Astrocyte (in vitro differentiated cells and primary cell): ENCODE results near the gene PHF21B. TPM values are rescaled to one million over a fixed set of nuclear protein-coding genes. Genes with fewer than 3 reads are reported as not detected.

Experiments
- DNase-seq: peaks from one replicate; pipeline ENCODE4 v3.0.0-alpha.2; 2010; ENCODE audit warnings: low read depth
- FAIRE-seq: peaks from 2 replicates; lab custom pipeline; 2011; peaks lifted over from hg19 to GRCh38; lab: Jason Lieb, UNC
- H2AFZ ChIP-seq: 2 replicates; pipeline ENCODE4 v1.6.0; 2012; ENCODE audit warnings: low read depth, low read length, inconsistent platforms
- H3K27ac ChIP-seq: 2 replicates; pipeline ENCODE4 v1.5.1; 2011; ENCODE audit warnings: low read depth, low read length, inconsistent platforms
- H3K27me3 ChIP-seq: 2 replicates; pipeline ENCODE4 v1.6.0; 2011; ENCODE audit warnings: low read length, inconsistent platforms; ENCODE audit not compliant: insufficient read depth
- H3K36me3 ChIP-seq: 2 replicates; pipeline ENCODE4 v1.5.1; 2011; ENCODE audit warnings: low read length, inconsistent platforms; ENCODE audit not compliant: insufficient read depth
- H3K4me1 ChIP-seq: 2 replicates; pipeline ENCODE4 v1.5.1; 2011; ENCODE audit warnings: low read length, inconsistent platforms; ENCODE audit not compliant: insufficient read depth
- H3K4me2 ChIP-seq: 2 replicates; pipeline ENCODE4 v1.6.0; 2012; ENCODE audit warnings: low read length, inconsistent platforms
- H3K4me3 ChIP-seq: 2 replicates; pipeline ENCODE4 v1.5.1; 2011; ENCODE audit warnings: low read depth, mild to moderate bottlenecking, low read length, inconsistent platforms; ENCODE audit not compliant: insufficient read depth
- H3K79me2 ChIP-seq: 2 replicates; pipeline ENCODE4 v1.6.0; 2012; ENCODE audit warnings: mild to moderate bottlenecking, low read length, inconsistent platforms; ENCODE audit not compliant: insufficient read depth
- H3K9ac ChIP-seq: 2 replicates; pipeline ENCODE4 v1.6.0; 2012; ENCODE audit warnings: mild to moderate bottlenecking, low read length, inconsistent platforms
- H3K9me3 ChIP-seq: 2 replicates; pipeline ENCODE4 v1.5.1; 2012; ENCODE audit warnings: low read depth, mild to moderate bottlenecking, low read length, inconsistent platforms; ENCODE audit not compliant: insufficient read depth
- H4K20me1 ChIP-seq: 2 replicates; pipeline ENCODE4 v1.6.0; 2012; ENCODE audit warnings: low read length, inconsistent platforms; ENCODE audit not compliant: insufficient read depth
- H3K27ac Mint-ChIP-seq: one replicate; pipeline ENCODE4 v1.8.0; 2021; ENCODE audit warnings: mild to moderate bottlenecking, mixed read lengths; ENCODE audit not compliant: unreplicated experiment
- H3K27me3 Mint-ChIP-seq: one replicate; pipeline ENCODE4 v1.8.0; 2021; ENCODE audit warnings: low read depth, mixed read lengths; ENCODE audit not compliant: unreplicated experiment
- H3K36me3 Mint-ChIP-seq: one replicate; pipeline ENCODE4 v1.8.0; 2021; ENCODE audit warnings: low read depth, mixed read lengths; ENCODE audit not compliant: unreplicated experiment
- H3K4me1 Mint-ChIP-seq: one replicate; pipeline ENCODE4 v1.8.0; 2021; ENCODE audit warnings: low read depth, mixed read lengths; ENCODE audit not compliant: unreplicated experiment
- H3K4me3 Mint-ChIP-seq: one replicate; pipeline ENCODE4 v1.8.0; 2021; ENCODE audit warnings: mild to moderate bottlenecking, moderate library complexity, mixed read lengths; ENCODE audit not compliant: unreplicated experiment
- H3K9me3 Mint-ChIP-seq: one replicate; pipeline ENCODE4 v1.8.0; 2021; ENCODE audit warnings: mild to moderate bottlenecking, mixed read lengths; ENCODE audit not compliant: unreplicated experiment
- CTCF ChIP-seq: IDR thresholded peaks from 2 replicates; pipeline ENCODE4 v1.5.1; 2011; ENCODE audit warnings: low read depth, mild to moderate bottlenecking, inconsistent platforms, low read length, moderate library complexity; ENCODE audit not compliant: insufficient read depth
- EZH2 ChIP-seq: IDR thresholded peaks from 2 replicates; pipeline ENCODE4 v1.6.1; 2012; ENCODE audit warnings: mild to moderate bottlenecking, low read length, inconsistent platforms; ENCODE audit not compliant: insufficient read depth
- total RNA-seq: library from RNA; stranded (reverse); gene quantifications from 2 replicates; pipeline ENCODE4 v1.2.1, GENCODE V29; 2021

Gene PHF21B
- total RNA-seq, 1 donor from 2014 or later = 6.3 TPM

DNA sequence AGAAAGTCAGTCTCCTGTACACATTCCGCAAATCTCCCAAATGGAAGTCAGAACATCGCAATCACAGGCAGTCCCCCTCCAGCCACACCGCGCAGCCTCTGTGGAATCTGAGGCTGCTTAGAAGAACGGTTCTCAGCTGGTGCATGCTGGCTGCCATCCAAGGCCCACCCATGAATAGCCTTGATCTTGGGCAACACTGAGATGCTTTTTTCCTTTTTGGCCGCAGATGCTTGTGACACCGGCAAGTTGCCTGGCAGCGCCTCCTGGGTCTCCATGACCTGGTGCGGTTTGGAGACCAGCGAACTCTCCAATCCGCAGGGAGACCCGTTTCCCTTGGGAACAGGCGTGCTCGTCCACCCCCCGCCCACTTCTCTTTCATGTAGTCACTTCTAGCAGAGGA lies 26.3 kb upstream of the PHF21B start:
- Histone ChIP-seq H4K20me1 (no peaks in the 10 kb centered on the region), H3K79me2 (no peaks in the 10 kb centered on the region), H3K36me3 (no peaks in the 10 kb centered on the region), H3K4me1 (no peaks in the 10 kb centered on the region), H3K9me3 (no peaks in the 10 kb centered on the region), H3K9ac (no peak overlapping the region), H3K27ac (no peak overlapping the region), H3K4me2 (peak overlapping the region; percentile 7), H3K27me3 (peaks cover 24% of the 10 kb centered on the region), H2AFZ (no peak overlapping the region), H3K4me3 (no peak overlapping the region)
- no peaks in the 10 kb centered on the region for H3K36me3 Mint-ChIP-seq
- no peak overlapping the region for H3K4me3 Mint-ChIP-seq
- DNase-seq (peak; percentile 46), FAIRE-seq (no peak)
- no peaks in the 10 kb centered on the region for H3K4me1 Mint-ChIP-seq
- H3K9me3 Mint-ChIP-seq = peaks cover 8% of the 10 kb centered on the region
- H3K27me3 Mint-ChIP-seq = peaks cover 66% of the 10 kb centered on the region
- TF ChIP-seq CTCF (no peak), EZH2 (no peak)
- no peak overlapping the region for H3K27ac Mint-ChIP-seq

- no peak for TF ChIP-seq EZH2
- TF ChIP-seq CTCF = no peak
- Mint-ChIP-seq H3K9me3 (peaks cover 8% of the 10 kb centered on the region), H3K36me3 (no peaks in the 10 kb centered on the region), H3K4me1 (no peaks in the 10 kb centered on the region), H3K27me3 (peaks cover 69% of the 10 kb centered on the region), H3K27ac (no peak overlapping the region), H3K4me3 (no peak overlapping the region)
- H3K4me2 ChIP-seq = no peak overlapping the region
- no peak overlapping the region for H2AFZ ChIP-seq
- no peak overlapping the region for H3K4me3 ChIP-seq
- no peaks in the 10 kb centered on the region for H3K9me3 ChIP-seq
- H3K79me2 ChIP-seq = no peaks in the 10 kb centered on the region
- H3K27ac ChIP-seq = no peak overlapping the region
- no peak for FAIRE-seq
- no peak for DNase-seq
- H3K9ac ChIP-seq = no peak overlapping the region
- H3K27me3 ChIP-seq = peaks cover 29% of the 10 kb centered on the region
- no peaks in the 10 kb centered on the region for H4K20me1 ChIP-seq
- H3K36me3 ChIP-seq = no peaks in the 10 kb centered on the region
- H3K4me1 ChIP-seq = no peaks in the 10 kb centered on the region
These were observed 25.0 kb upstream of the PHF21B start for GRCh38 chr22:45034821-45035220.

DNA sequence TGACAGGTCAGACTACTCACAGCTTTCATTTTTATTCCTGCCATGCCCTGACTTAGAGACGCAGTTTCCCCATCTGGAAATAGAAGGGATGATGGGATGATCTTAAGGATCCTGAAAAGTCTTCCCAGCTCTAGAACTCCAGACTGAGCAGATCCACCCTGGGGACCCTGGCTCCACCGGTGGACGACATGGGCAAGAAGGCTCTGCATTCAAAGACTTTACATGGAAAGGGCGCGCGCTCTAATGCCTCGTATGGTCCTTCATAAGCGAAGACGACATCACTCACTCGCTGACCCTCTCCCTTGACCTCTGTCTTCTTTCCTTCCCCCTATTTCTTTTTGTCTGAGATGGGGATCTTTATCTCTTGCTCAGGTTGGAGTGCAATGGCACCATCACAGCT lies 24.4 kb upstream of the PHF21B start:
- Histone ChIP-seq H4K20me1 (no peaks in the 10 kb centered on the region), H3K36me3 (no peaks in the 10 kb centered on the region), H3K9me3 (no peaks in the 10 kb centered on the region), H3K4me2 (no peak overlapping the region), H3K27me3 (peaks cover 32% of the 10 kb centered on the region), H3K79me2 (no peaks in the 10 kb centered on the region), H3K9ac (no peak overlapping the region), H3K4me1 (no peaks in the 10 kb centered on the region), H2AFZ (no peak overlapping the region), H3K4me3 (no peak overlapping the region), H3K27ac (no peak overlapping the region)
- H3K36me3 Mint-ChIP-seq = no peaks in the 10 kb centered on the region
- no peak for FAIRE-seq
- H3K27me3 Mint-ChIP-seq = peaks cover 72% of the 10 kb centered on the region
- no peak for TF ChIP-seq EZH2
- TF ChIP-seq CTCF = no peak
- no peak overlapping the region for H3K4me3 Mint-ChIP-seq
- H3K27ac Mint-ChIP-seq = no peak overlapping the region
- DNase-seq = no peak
- H3K4me1 Mint-ChIP-seq = no peaks in the 10 kb centered on the region
- peaks cover 8% of the 10 kb centered on the region for H3K9me3 Mint-ChIP-seq
